H9 (cell line): Measurements from ENCODE around the gene BAG1. TPM values are rescaled to one million over a fixed set of nuclear protein-coding genes. Genes with fewer than 3 reads are reported as not detected.

ENCODE experiments used
- DNase-seq: peaks from one replicate; pipeline ENCODE4 v3.0.0-alpha.2; 2017
- H2AFZ ChIP-seq: one replicate; pipeline ENCODE4 v1.6.1; 2013; ENCODE audit warnings: mild to moderate bottlenecking, low read length, control low read depth, moderate library complexity
- H2AK5ac ChIP-seq: 2 replicates; pipeline ENCODE4 v1.6.1; 2013; ENCODE audit warnings: low read length, control low read depth, mixed read lengths; ENCODE audit not compliant: insufficient read length
- H2BK120ac ChIP-seq: one replicate; pipeline ENCODE4 v1.6.1; 2013; ENCODE audit warnings: low read depth, mild to moderate bottlenecking, low read length, control low read depth, inconsistent platforms; ENCODE audit not compliant: poor library complexity, severe bottlenecking
- H2BK12ac ChIP-seq: 2 replicates; pipeline ENCODE4 v1.6.1; 2013; ENCODE audit warnings: low read length, control low read depth, mixed read lengths, low read depth; ENCODE audit not compliant: insufficient read length
- H2BK15ac ChIP-seq: 2 replicates; pipeline ENCODE4 v1.6.1; 2013; ENCODE audit warnings: low read depth, low read length, control low read depth
- H2BK20ac ChIP-seq: one replicate; pipeline ENCODE4 v1.6.1; 2013; ENCODE audit warnings: low read depth, mild to moderate bottlenecking, low read length, control low read depth, inconsistent platforms; ENCODE audit not compliant: poor library complexity, severe bottlenecking
- H2BK5ac ChIP-seq: 2 replicates; pipeline ENCODE4 v1.6.1; 2013; ENCODE audit warnings: low read length, control low read depth, mixed read lengths; ENCODE audit not compliant: insufficient read length
- H3K14ac ChIP-seq: 2 replicates; pipeline ENCODE4 v1.6.1; 2013; ENCODE audit warnings: low read length, control low read depth; ENCODE audit not compliant: insufficient read depth
- H3K18ac ChIP-seq: 2 replicates; pipeline ENCODE4 v1.6.1; 2013; ENCODE audit warnings: low read depth, mild to moderate bottlenecking, mixed read lengths, low read length, control low read depth; ENCODE audit not compliant: insufficient read length
- H3K23ac ChIP-seq: 2 replicates; pipeline ENCODE4 v1.6.1; 2013; ENCODE audit warnings: low read length, control low read depth, mixed read lengths, low read depth; ENCODE audit not compliant: insufficient read length
- H3K23me2 ChIP-seq: 2 replicates; pipeline ENCODE4 v1.6.1; 2013; ENCODE audit warnings: low read depth, mild to moderate bottlenecking, mixed read lengths, low read length, control low read depth; ENCODE audit not compliant: insufficient read length, poor library complexity, severe bottlenecking
- H3K27ac ChIP-seq: 2 replicates; pipeline ENCODE4 v1.5.1; 2013; ENCODE audit warnings: low read length, control low read depth, mixed read lengths, low read depth; ENCODE audit not compliant: insufficient read length
- H3K27me3 ChIP-seq: 2 replicates; pipeline ENCODE4 v1.6.1; 2013; ENCODE audit warnings: low read length, control low read depth, inconsistent platforms; ENCODE audit not compliant: insufficient read depth
- H3K4ac ChIP-seq: 2 replicates; pipeline ENCODE4 v1.6.1; 2013; ENCODE audit warnings: low read depth, mild to moderate bottlenecking, control low read depth, inconsistent platforms, low read length, moderate library complexity
- H3K4me1 ChIP-seq: 2 replicates; pipeline ENCODE4 v1.6.1; 2013; ENCODE audit warnings: low read length, control low read depth, inconsistent platforms; ENCODE audit not compliant: insufficient read depth
- H3K4me2 ChIP-seq: 2 replicates; pipeline ENCODE4 v1.6.1; 2013; ENCODE audit warnings: low read length, control low read depth, mixed read lengths; ENCODE audit not compliant: insufficient read length, insufficient read depth
- H3K56ac ChIP-seq: 2 replicates; pipeline ENCODE4 v1.6.1; 2013; ENCODE audit warnings: low read depth, mild to moderate bottlenecking, mixed read lengths, low read length, control low read depth; ENCODE audit not compliant: insufficient read length
- H3K79me1 ChIP-seq: 2 replicates; pipeline ENCODE4 v1.6.1; 2013; ENCODE audit warnings: low read depth, mild to moderate bottlenecking, moderate library complexity, low read length, control low read depth, inconsistent platforms; ENCODE audit not compliant: insufficient read depth, poor library complexity, severe bottlenecking
- H3K79me2 ChIP-seq: 2 replicates; pipeline ENCODE4 v1.6.1; 2013; ENCODE audit warnings: low read length, control low read depth, inconsistent platforms; ENCODE audit not compliant: insufficient read depth
- H3K9ac ChIP-seq: 2 replicates; pipeline ENCODE4 v1.6.1; 2013; ENCODE audit warnings: low read length, control low read depth, mixed read lengths; ENCODE audit not compliant: insufficient read length; ENCODE audit errors: extremely low read depth
- H3K9me3 ChIP-seq: one replicate; pipeline ENCODE4 v1.6.1; 2013; ENCODE audit warnings: low read depth, low read length, inconsistent platforms; ENCODE audit not compliant: control insufficient read depth
- H3T11ph ChIP-seq: one replicate; pipeline ENCODE4 v1.6.1; 2013; ENCODE audit warnings: mild to moderate bottlenecking, low read length, control low read depth, inconsistent platforms
- H4K20me1 ChIP-seq: one replicate; pipeline ENCODE4 v1.6.1; 2013; ENCODE audit not compliant: control insufficient read depth, insufficient read length, insufficient read depth
- H4K5ac ChIP-seq: 2 replicates; pipeline ENCODE4 v1.6.1; 2013; ENCODE audit warnings: low read depth, mild to moderate bottlenecking, mixed read lengths, low read length, control low read depth; ENCODE audit not compliant: insufficient read length
- H4K8ac ChIP-seq: replicated peaks from 2 replicates; pipeline ENCODE4 v1.6.1; 2013; ENCODE audit warnings: low read length, control low read depth, mixed read lengths, low read depth; ENCODE audit not compliant: insufficient read length
- H4K91ac ChIP-seq: 2 replicates; pipeline ENCODE4 v1.6.1; 2013; ENCODE audit warnings: low read depth, mild to moderate bottlenecking, moderate library complexity, mixed read lengths, low read length, control low read depth; ENCODE audit not compliant: insufficient read length
- H3K27ac Mint-ChIP-seq, 3 experiments: 2 replicates in 2 of 3; 3 replicates in 1 of 3; pipeline ENCODE4 v1.8.0; 2020 to 2021; ENCODE audit warnings: mixed read lengths in 3 of 3, mild to moderate bottlenecking in 1 of 3, moderate library complexity in 1 of 3
- H3K27me3 Mint-ChIP-seq: 2 replicates; pipeline ENCODE4 v1.8.0; 2021; ENCODE audit warnings: low read depth, mild to moderate bottlenecking, moderate library complexity, mixed read lengths
- H3K36me3 Mint-ChIP-seq, 3 experiments: 2 replicates in 2 of 3; 3 replicates in 1 of 3; pipeline ENCODE4 v1.8.0; 2020 to 2021; ENCODE audit warnings: low read depth in 3 of 3, mixed read lengths in 3 of 3; ENCODE audit not compliant: insufficient read depth in 1 of 3
- H3K4me1 Mint-ChIP-seq, 2 experiments: 2 replicates each; pipeline ENCODE4 v1.8.0; 2020; ENCODE audit warnings: mixed read lengths in 2 of 2
- H3K4me3 Mint-ChIP-seq, 2 experiments: 2 replicates in 1 of 2; 3 replicates in 1 of 2; pipeline ENCODE4 v1.8.0; 2020 to 2021; ENCODE audit warnings: mild to moderate bottlenecking in 2 of 2, mixed read lengths in 2 of 2, moderate library complexity in 1 of 2
- H3K9me3 Mint-ChIP-seq, 2 experiments: 2 replicates in 1 of 2; 3 replicates in 1 of 2; pipeline ENCODE4 v1.8.0; 2020; ENCODE audit warnings: mild to moderate bottlenecking in 2 of 2, mixed read lengths in 2 of 2, moderate library complexity in 1 of 2
- CTCF ChIP-seq: fragments of 200-600 bp; sonication (generic); conservative IDR thresholded peaks from 3 replicates; pipeline ENCODE4 v1.8.0; 2021; ENCODE audit warnings: antibody characterized with exemption, mild to moderate bottlenecking
- WGBS: extraction: QIAGEN DNeasy Blood & Tissue Kit; methylation state at CpG from one replicate; pipeline ENCODE4 v1.1.7; 2013; ENCODE audit warnings: missing lambda C conversion rate, low lambda C conversion rate, mixed read lengths; ENCODE audit not compliant: insufficient read length; ENCODE audit errors: extremely low coverage; 5-methylcytosine and 5-hydroxymethylcytosine counted together
- total RNA-seq: library from RNA; stranded (reverse); gene quantifications from 2 replicates; pipeline ENCODE4 v1.2.1, GENCODE V29; 2021

BAG1 gene
- total RNA-seq, 1 experiment from 2014 or later = 66.4 TPM

- Histone ChIP-seq H3K9ac (peak overlapping the region; percentile 99), H3K4me2 (peak overlapping the region; percentile 89), H2AK5ac (no peak overlapping the region), H3K23me2 (no peaks in the 10 kb centered on the region), H2BK20ac (no peak overlapping the region), H4K5ac (no peak overlapping the region), H2BK5ac (no peak overlapping the region), H3K27ac (no peak overlapping the region), H4K8ac (no peak overlapping the region), H3K23ac (no peak overlapping the region), H3K27me3 (no peaks in the 10 kb centered on the region), H3T11ph (no peak overlapping the region), H3K56ac (no peak overlapping the region), H2BK12ac (no peak overlapping the region), H4K20me1 (no peaks in the 10 kb centered on the region), H3K14ac (no peak overlapping the region), H3K18ac (no peak overlapping the region), H2BK120ac (no peak overlapping the region), H2AFZ (no peak overlapping the region), H3K9me3 (no peaks in the 10 kb centered on the region), H2BK15ac (no peak overlapping the region), H3K4ac (no peak overlapping the region), H3K79me1 (peaks cover 5% of the 10 kb centered on the region), H3K4me1 (0 out of 2 replicates have a peak, but pooled peaks cover 2% of the 10 kb centered on the region), H3K79me2 (peaks cover 15% of the 10 kb centered on the region; the same call in 1 of the 2 replicates), H4K91ac (no peak overlapping the region)
- Mint-ChIP-seq H3K4me3 (peak overlapping the region; percentile 96 to 99), H3K27ac (peak overlapping the region; percentile 98 to 100 (median 99); a peak in 4 of 7 replicates), H3K9me3 (peaks cover 0 to 2% of the 10 kb centered on the region in 2 experiments; a peak in 2 of 5 replicates), H3K36me3 (peaks cover 1 to 18% (median 15%) of the 10 kb centered on the region in 3 experiments; a peak in 5 of 7 replicates), H3K27me3 (no peaks in the 10 kb centered on the region), H3K4me1 (peaks cover 11 to 15% of the 10 kb centered on the region in 2 experiments)
- no peak for TF ChIP-seq CTCF
- DNase-seq = peak; percentile 25
- WGBS = no CpG with 5 or more reads among the region's 12 CpGs
These were observed 25.0 kb upstream of the BAG1 start for GRCh38 chr9:33289496-33289895.
